GM12878 (cell line): ENCODE measurements around the gene UBE2J2. TPM values are rescaled to one million over a fixed set of nuclear protein-coding genes. Genes with fewer than 3 reads are reported as not detected.

Source experiments
- ATAC-seq: fragments of 200-7000 bp; cut with Tn5 transposase; 3 replicates; pipeline ENCODE4 v1.9.1; 2020; ENCODE audit warnings: mild to moderate bottlenecking, moderate library complexity
- BruUV-seq: library from RNA; stranded (reverse); fragments of 400-500 nt; replicated peaks from 2 replicates; lab custom pipeline; 2021; lab: Mats Ljungman, UMichigan
- CTCF ChIA-PET: fragments of 300-600 bp; sonication (Branson Sonifier 250); formaldehyde crosslinking; extraction: SDS; loops from one replicate; lab custom pipeline; 2021; ENCODE audit warnings: inconsistent platforms; lab: Yijun Ruan, JAX
- POLR2A ChIA-PET: fragments of 350-600 bp; formaldehyde crosslinking; extraction: SDS; loops from one replicate; lab custom pipeline; 2021; ENCODE audit warnings: inconsistent platforms; lab: Charles Lee
- RAD21 ChIA-PET: fragments of 300-600 bp; sonication (Branson Sonifier 250); formaldehyde crosslinking; loops from one replicate; lab custom pipeline; 2023; ENCODE audit warnings: antibody characterized with exemption; ENCODE audit not compliant: unreplicated experiment; lab: Charles Lee
- SMC1A ChIA-PET: fragments of 300-600 bp; sonication (Branson Sonifier 250); formaldehyde crosslinking; loops from one replicate; lab custom pipeline; 2023; ENCODE audit not compliant: unreplicated experiment, uncharacterized antibody; lab: Charles Lee
- DNase-seq: peaks from one replicate; pipeline ENCODE4 v3.0.0-alpha.2; 2011; ENCODE audit warnings: low read depth, low spot score
- FAIRE-seq: peaks from 3 replicates; lab custom pipeline; 2011; peaks lifted over from hg19 to GRCh38; lab: Jason Lieb, UNC
- H2AFZ ChIP-seq: 2 replicates; pipeline ENCODE4 v1.6.0; 2011; ENCODE audit warnings: low read depth, low read length, control low read depth; ENCODE audit not compliant: control insufficient read depth
- H3K27ac ChIP-seq: 2 replicates; pipeline ENCODE4 v1.5.1; 2011; ENCODE audit warnings: control low read depth; ENCODE audit not compliant: control insufficient read depth, insufficient read depth
- H3K27me3 ChIP-seq, 2 experiments: replicated peaks in 1 of 2; 2 replicates each; pipeline versions ENCODE4 v1.6.0 to v1.6.1; 2011; ENCODE audit warnings: low read length in 1 of 2; ENCODE audit not compliant: control insufficient read depth in 2 of 2, insufficient read depth in 2 of 2
- H3K36me3 ChIP-seq, 2 experiments: 2 replicates each; pipeline ENCODE4 v1.5.1; 2011; ENCODE audit warnings: low read length in 1 of 2; ENCODE audit not compliant: control insufficient read depth in 2 of 2, insufficient read depth in 2 of 2
- H3K4me1 ChIP-seq: 2 replicates; pipeline ENCODE4 v1.6.1; 2011; ENCODE audit warnings: mild to moderate bottlenecking, low read length, moderate library complexity, mixed read lengths; ENCODE audit not compliant: control insufficient read depth, insufficient read depth
- H3K4me2 ChIP-seq: 2 replicates; pipeline ENCODE4 v1.6.0; 2011; ENCODE audit warnings: control low read depth; ENCODE audit not compliant: control insufficient read depth, insufficient read depth
- H3K4me3 ChIP-seq: fragments of 200-600 bp; sonication (generic); 2 replicates; pipeline ENCODE4 v1.5.1; 2016
- H3K79me2 ChIP-seq: 2 replicates; pipeline ENCODE4 v1.6.0; 2011; ENCODE audit warnings: low read length; ENCODE audit not compliant: control insufficient read depth, insufficient read depth
- H3K9ac ChIP-seq: 2 replicates; pipeline ENCODE4 v1.8.0; 2011; ENCODE audit warnings: low read length, control low read depth, mixed read lengths; ENCODE audit not compliant: control insufficient read depth, insufficient read depth
- H3K9me3 ChIP-seq: replicated peaks from 3 replicates; pipeline ENCODE4 v1.5.1; 2011; ENCODE audit warnings: mild to moderate bottlenecking, low read length; ENCODE audit not compliant: control insufficient read depth, insufficient read depth
- H4K20me1 ChIP-seq: 2 replicates; pipeline ENCODE4 v1.6.0; 2011; ENCODE audit not compliant: control insufficient read depth, insufficient read depth
- GABPA ChIP-seq: IDR thresholded peaks from 2 replicates; pipeline ENCODE4 v1.6.1; 2014; ENCODE audit warnings: antibody characterized with exemption, low read depth, mild to moderate bottlenecking, inconsistent platforms
- MYB ChIP-seq: fragments of 150-350 bp; IDR thresholded peaks from 2 replicates; pipeline ENCODE4 v1.6.1; 2014; ENCODE audit warnings: mild to moderate bottlenecking, low read depth, low read length, borderline replicate concordance
- PAX8 ChIP-seq: fragments of 450-650 bp; IDR thresholded peaks from 2 replicates; pipeline ENCODE4 v1.6.1; 2017; ENCODE audit warnings: mild to moderate bottlenecking, moderate library complexity
- PML ChIP-seq: IDR thresholded peaks from 2 replicates; pipeline ENCODE4 v1.6.1; 2012; ENCODE audit warnings: low read length, inconsistent platforms
- STAT3 ChIP-seq: IDR thresholded peaks from 2 replicates; pipeline ENCODE4 v1.6.1; 2011; ENCODE audit warnings: low read depth, low read length, improper control_type of control experiment
- TCF7 ChIP-seq: IDR thresholded peaks from 2 replicates; pipeline ENCODE4 v1.6.1; 2014; ENCODE audit warnings: antibody characterized with exemption, borderline replicate concordance
- WGBS: methylation state at CpG from one replicate; pipeline ENCODE4 v1.1.6; 2016; ENCODE audit warnings: low lambda C conversion rate; ENCODE audit not compliant: insufficient replicate concordance, insufficient coverage; ENCODE audit errors: missing lambda C conversion rate; 5-methylcytosine and 5-hydroxymethylcytosine counted together
- in situ Hi-C: fragments of 300-500 bp; cut with MboI; formaldehyde crosslinking; loops from 9 replicates; pipeline ENCODE4 v1.14.3; 2018; ENCODE audit warnings: mixed read lengths
- intact Hi-C: fragments of 100-400 bp; cut with micrococcal nuclease; formaldehyde crosslinking; loops from one replicate; pipeline ENCODE4 v1.14.2; 2022; ENCODE audit not compliant: unreplicated experiment
- polyA plus RNA-seq, 11 experiments: library from polyadenylated mRNA; depleted of rRNA in 4 of 11; unstranded in 6 of 11; stranded (reverse) in 5 of 11; fragments of >200 nt; fragmentation: Nextera tagmentation in 4 of 11; fragmentation: Illumina TruSeq in 1 of 11; extraction: Ambion mirVana in 4 of 11; extraction: Trizol in 1 of 11; gene quantifications; 1 replicate in 1 of 11; 2 replicates in 10 of 11; pipeline versions ENCODE4 v1.2.1 to v1.2.3, GENCODE V29; 2011 to 2016; ENCODE audit warnings: inconsistent platforms in 2 of 11, missing spikeins in 2 of 11, low read depth in 1 of 11
- total RNA-seq, 4 experiments: library from RNA; depleted of rRNA in 3 of 4; stranded (reverse); fragments of >200 nt in 3 of 4; fragmentation: Illumina TruSeq in 1 of 4; extraction: Trizol in 1 of 4; gene quantifications; 2 replicates each; pipeline versions ENCODE4 v1.2.1 to v1.2.3, GENCODE V29; 2013 to 2021
- TF ChIP-seq, protein P1 (sequence below): IDR thresholded peaks from 2 replicates; pipeline ENCODE4 v1.6.1; 2012; ENCODE audit warnings: low read depth, low read length, improper control_type of control experiment
- TF ChIP-seq, protein P2 (sequence below): fragments of 150-350 bp; IDR thresholded peaks from 2 replicates; pipeline ENCODE4 v1.6.1; 2014; ENCODE audit warnings: mild to moderate bottlenecking, low read depth, low read length

The UBE2J2 gene
- total and polyA plus RNA-seq, 10 of the 15 experiments (the other 5 are each of a cell fraction or from before 2014, with no cell fraction given), result 0.72 to 70.5 (median 49.2) TPM

DNA sequence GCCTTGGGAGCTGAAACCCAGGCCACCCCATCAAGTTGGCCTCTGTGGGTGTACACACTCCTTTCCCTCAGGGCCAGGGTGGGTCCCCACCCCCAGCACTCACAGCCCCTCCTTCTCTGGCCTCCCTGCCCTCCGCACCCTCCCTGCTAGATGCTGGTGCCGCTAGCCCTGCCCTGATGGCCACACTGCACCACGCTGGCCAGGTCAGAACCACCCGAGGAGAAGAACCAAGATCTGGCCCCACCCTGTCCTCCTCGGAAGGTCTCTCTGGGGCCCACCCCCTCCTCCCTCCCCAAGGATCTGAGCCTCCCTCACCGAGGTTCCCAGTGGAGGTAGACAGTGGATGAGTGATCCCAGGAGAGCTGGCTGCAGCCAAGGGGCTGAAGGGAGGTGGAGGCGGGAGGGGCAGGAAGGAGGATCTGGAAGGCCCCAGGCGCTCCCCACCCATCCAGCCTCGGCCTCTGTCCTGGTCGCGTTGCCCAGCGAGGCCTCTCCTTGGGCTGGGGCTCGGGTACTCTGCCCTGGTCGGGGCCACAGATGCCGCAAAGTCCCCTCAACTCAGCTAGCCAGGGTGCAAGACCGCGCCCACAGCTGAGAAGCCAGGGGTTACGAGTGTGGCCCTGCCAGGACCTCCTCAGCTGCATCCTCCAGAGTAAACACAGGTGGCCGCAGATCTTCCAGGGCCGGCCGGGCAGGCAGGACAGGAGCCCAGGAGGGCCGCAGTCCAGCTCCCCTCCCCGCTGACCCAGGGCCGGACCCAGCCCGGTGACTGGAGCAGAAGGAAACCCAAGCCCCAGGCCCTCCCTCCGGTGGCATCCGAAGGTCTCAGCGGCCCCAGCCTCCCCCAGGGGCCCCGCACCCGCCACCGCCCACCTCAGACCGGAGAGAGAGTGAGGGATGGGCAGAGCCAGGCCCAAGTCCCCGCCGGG, 36.4 kb downstream of the UBE2J2 start:
- H3K4me1 ChIP-seq, result no peaks in the 10 kb centered on the region
- no peak overlapping the region for H2AFZ ChIP-seq
- ChIA-PET RAD21 (interaction anchor here (0.8 kb wide), 1 partner anchor 13 kb away, joined by 3 read pairs; no protein-coding TSS in a partner anchor), SMC1A (no interaction called here), CTCF (no interaction called here), POLR2A (no interaction called here)
- in situ Hi-C loops (no loop called here), intact Hi-C loops (no loop called here)
- no peak overlapping the region for H3K4me3 ChIP-seq
- WGBS, result 37% methylated on average over 33 of the region's 34 CpGs
- H3K27ac ChIP-seq, result no peak overlapping the region
- H3K9ac ChIP-seq, result no peak overlapping the region
- no peaks in the 10 kb centered on the region for H3K27me3 ChIP-seq
- no peak for TF ChIP-seq MYB
- TF ChIP-seq, protein P1, sequence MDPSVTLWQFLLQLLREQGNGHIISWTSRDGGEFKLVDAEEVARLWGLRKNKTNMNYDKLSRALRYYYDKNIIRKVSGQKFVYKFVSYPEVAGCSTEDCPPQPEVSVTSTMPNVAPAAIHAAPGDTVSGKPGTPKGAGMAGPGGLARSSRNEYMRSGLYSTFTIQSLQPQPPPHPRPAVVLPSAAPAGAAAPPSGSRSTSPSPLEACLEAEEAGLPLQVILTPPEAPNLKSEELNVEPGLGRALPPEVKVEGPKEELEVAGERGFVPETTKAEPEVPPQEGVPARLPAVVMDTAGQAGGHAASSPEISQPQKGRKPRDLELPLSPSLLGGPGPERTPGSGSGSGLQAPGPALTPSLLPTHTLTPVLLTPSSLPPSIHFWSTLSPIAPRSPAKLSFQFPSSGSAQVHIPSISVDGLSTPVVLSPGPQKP, result no peak
- TF ChIP-seq GABPA, result no peak
- no peak for TF ChIP-seq PML
- TF ChIP-seq TCF7, result no peak
- TF ChIP-seq STAT3, result no peak
- no peak for TF ChIP-seq PAX8
- TF ChIP-seq, protein P2, sequence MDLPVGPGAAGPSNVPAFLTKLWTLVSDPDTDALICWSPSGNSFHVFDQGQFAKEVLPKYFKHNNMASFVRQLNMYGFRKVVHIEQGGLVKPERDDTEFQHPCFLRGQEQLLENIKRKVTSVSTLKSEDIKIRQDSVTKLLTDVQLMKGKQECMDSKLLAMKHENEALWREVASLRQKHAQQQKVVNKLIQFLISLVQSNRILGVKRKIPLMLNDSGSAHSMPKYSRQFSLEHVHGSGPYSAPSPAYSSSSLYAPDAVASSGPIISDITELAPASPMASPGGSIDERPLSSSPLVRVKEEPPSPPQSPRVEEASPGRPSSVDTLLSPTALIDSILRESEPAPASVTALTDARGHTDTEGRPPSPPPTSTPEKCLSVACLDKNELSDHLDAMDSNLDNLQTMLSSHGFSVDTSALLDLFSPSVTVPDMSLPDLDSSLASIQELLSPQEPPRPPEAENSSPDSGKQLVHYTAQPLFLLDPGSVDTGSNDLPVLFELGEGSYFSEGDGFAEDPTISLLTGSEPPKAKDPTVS, result no peak
- no peaks in the 10 kb centered on the region for H4K20me1 ChIP-seq
- BruUV-seq, result no TSS peak
- H3K9me3 ChIP-seq, result no peaks in the 10 kb centered on the region; the same call in 2 of the 3 replicates
- ATAC-seq, result no peak
- H3K4me2 ChIP-seq, result no peak overlapping the region
- no peak for FAIRE-seq
- H3K79me2 ChIP-seq, result peaks cover 7% of the 10 kb centered on the region
- no peaks in the 10 kb centered on the region for H3K36me3 ChIP-seq
- no peak for DNase-seq
